Prostate gland (tissue), 2 donors: ENCODE measurements around the gene CROCC2.

Experiments used
- POLR2A ChIP-seq: fragments of 450-650 bp; IDR thresholded peaks from one replicate; pipeline ENCODE4 v1.6.1; 2016; ENCODE audit warnings: antibody characterized with exemption, mild to moderate bottlenecking
- TF ChIP-seq, protein P1 (sequence below), 4 experiments: fragments of 200-600 bp in 2 of 4; fragments of 450-650 bp in 2 of 4; sonication (generic) in 2 of 4; IDR thresholded peaks; 1 replicate in 3 of 4; 2 replicates in 1 of 4; pipeline ENCODE4 v1.5.1; 2016 to 2019; ENCODE audit warnings: antibody characterized with exemption in 4 of 4, mild to moderate bottlenecking in 2 of 4, moderate library complexity in 2 of 4

DNA sequence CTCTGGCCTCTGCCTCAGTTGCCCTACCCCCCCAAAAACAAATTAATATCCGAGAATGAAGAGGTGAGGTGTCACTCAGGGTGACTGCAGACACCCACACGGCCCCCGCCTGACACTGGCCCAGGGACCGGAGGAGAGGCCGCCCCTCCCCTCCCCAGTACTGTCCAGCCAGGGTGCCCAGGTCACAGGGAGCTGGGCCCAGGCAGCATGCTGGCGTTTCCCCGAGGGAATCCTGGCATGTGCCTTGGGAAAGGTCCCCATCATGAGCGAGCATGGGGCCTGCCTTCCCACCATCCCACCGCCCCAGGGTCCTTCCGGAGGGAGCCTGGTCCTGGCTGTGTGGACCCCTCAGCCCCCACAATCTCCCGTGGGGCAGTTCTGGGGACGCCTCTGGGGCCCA, 13.2 kb upstream of the CROCC2 start:
- TF ChIP-seq, protein P1, sequence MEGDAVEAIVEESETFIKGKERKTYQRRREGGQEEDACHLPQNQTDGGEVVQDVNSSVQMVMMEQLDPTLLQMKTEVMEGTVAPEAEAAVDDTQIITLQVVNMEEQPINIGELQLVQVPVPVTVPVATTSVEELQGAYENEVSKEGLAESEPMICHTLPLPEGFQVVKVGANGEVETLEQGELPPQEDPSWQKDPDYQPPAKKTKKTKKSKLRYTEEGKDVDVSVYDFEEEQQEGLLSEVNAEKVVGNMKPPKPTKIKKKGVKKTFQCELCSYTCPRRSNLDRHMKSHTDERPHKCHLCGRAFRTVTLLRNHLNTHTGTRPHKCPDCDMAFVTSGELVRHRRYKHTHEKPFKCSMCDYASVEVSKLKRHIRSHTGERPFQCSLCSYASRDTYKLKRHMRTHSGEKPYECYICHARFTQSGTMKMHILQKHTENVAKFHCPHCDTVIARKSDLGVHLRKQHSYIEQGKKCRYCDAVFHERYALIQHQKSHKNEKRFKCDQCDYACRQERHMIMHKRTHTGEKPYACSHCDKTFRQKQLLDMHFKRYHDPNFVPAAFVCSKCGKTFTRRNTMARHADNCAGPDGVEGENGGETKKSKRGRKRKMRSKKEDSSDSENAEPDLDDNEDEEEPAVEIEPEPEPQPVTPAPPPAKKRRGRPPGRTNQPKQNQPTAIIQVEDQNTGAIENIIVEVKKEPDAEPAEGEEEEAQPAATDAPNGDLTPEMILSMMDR (IDR thresholded peaks at IDR 0.05): no peak
- TF ChIP-seq POLR2A: no peak
